IMR-90 (cell line): ENCODE data around the gene KCTD13. TPM values are rescaled to one million over a fixed set of nuclear protein-coding genes. Genes with fewer than 3 reads are reported as not detected.

ENCODE experiments used
- ATAC-seq: fragments of 200-7000 bp; cut with Tn5 transposase; 2 replicates; pipeline ENCODE4 v1.9.1; 2020; ENCODE audit warnings: low read depth, mild to moderate bottlenecking, moderate library complexity
- BruUV-seq: library from RNA; stranded (reverse); fragments of 400-500 nt; replicated peaks from 2 replicates; lab custom pipeline; 2021; lab: Mats Ljungman, UMichigan
- CTCF ChIA-PET: fragments of 300-600 bp; formaldehyde crosslinking; extraction: SDS; loops from one replicate; lab custom pipeline; 2021; ENCODE audit warnings: antibody characterized with exemption; lab: Yijun Ruan, JAX
- POLR2A ChIA-PET: fragments of 300-600 bp; sonication (Branson Sonifier 250); formaldehyde crosslinking; loops from one replicate; lab custom pipeline; 2022; ENCODE audit warnings: antibody characterized with exemption; ENCODE audit not compliant: unreplicated experiment; lab: Charles Lee
- DNase-seq: peaks from one replicate; pipeline ENCODE4 v3.0.0; 2013
- H2AFZ ChIP-seq: replicated peaks from 2 replicates; pipeline ENCODE3; 2013; ENCODE audit warnings: low read length, mild to moderate bottlenecking; ENCODE audit not compliant: poor library complexity
- H2AK5ac ChIP-seq: 2 replicates; pipeline ENCODE4 v1.6.1; 2013; ENCODE audit warnings: low read depth, low read length, inconsistent platforms
- H2AK9ac ChIP-seq: replicated peaks from 2 replicates; pipeline ENCODE3; 2013; ENCODE audit warnings: mild to moderate bottlenecking, low read depth, low read length, moderate library complexity; ENCODE audit not compliant: poor library complexity
- H2BK120ac ChIP-seq: 2 replicates; pipeline ENCODE4 v1.6.1; 2013; ENCODE audit warnings: low read depth, low read length, inconsistent platforms
- H2BK15ac ChIP-seq: 3 replicates; pipeline ENCODE4 v1.6.1; 2013; ENCODE audit warnings: low read depth, low read length, inconsistent platforms
- H2BK20ac ChIP-seq: 2 replicates; pipeline ENCODE4 v1.6.1; 2013; ENCODE audit warnings: low read depth, mild to moderate bottlenecking, inconsistent platforms, low read length, moderate library complexity
- H2BK5ac ChIP-seq: 2 replicates; pipeline ENCODE4 v1.6.1; 2013; ENCODE audit warnings: mild to moderate bottlenecking, low read depth, low read length, inconsistent platforms; ENCODE audit not compliant: poor library complexity, severe bottlenecking
- H3K14ac ChIP-seq: replicated peaks from 2 replicates; pipeline ENCODE4 v1.6.1; 2013; ENCODE audit warnings: low read depth, low read length, inconsistent platforms
- H3K18ac ChIP-seq: 2 replicates; pipeline ENCODE4 v1.6.1; 2013; ENCODE audit warnings: low read depth, low read length, control low read depth
- H3K23ac ChIP-seq: 2 replicates; pipeline ENCODE4 v1.6.1; 2013; ENCODE audit warnings: low read depth, low read length, inconsistent platforms
- H3K27ac ChIP-seq: 2 replicates; pipeline ENCODE4 v1.5.1; 2013; ENCODE audit warnings: mild to moderate bottlenecking, control low read depth, low read length; ENCODE audit not compliant: insufficient read depth
- H3K27me3 ChIP-seq: 2 replicates; pipeline ENCODE4 v1.6.1; 2013; ENCODE audit warnings: low read length; ENCODE audit not compliant: control insufficient read depth, insufficient read depth
- H3K36me3 ChIP-seq: 2 replicates; pipeline ENCODE4 v1.6.1; 2013; ENCODE audit warnings: low read length, mixed read lengths; ENCODE audit not compliant: control insufficient read depth, insufficient read depth
- H3K4ac ChIP-seq: 2 replicates; pipeline ENCODE4 v1.6.1; 2013; ENCODE audit warnings: low read depth, low read length, inconsistent platforms
- H3K4me1 ChIP-seq: 2 replicates; pipeline ENCODE4 v1.6.1; 2013; ENCODE audit warnings: low read length, mixed read lengths; ENCODE audit not compliant: control insufficient read depth, insufficient read depth
- H3K4me2 ChIP-seq: 2 replicates; pipeline ENCODE4 v1.6.1; 2013; ENCODE audit warnings: low read depth, mild to moderate bottlenecking, control low read depth, low read length, moderate library complexity
- H3K4me3 ChIP-seq: 2 replicates; pipeline ENCODE4 v1.5.1; 2013; ENCODE audit warnings: low read depth, mild to moderate bottlenecking, control low read depth, low read length, moderate library complexity; ENCODE audit not compliant: insufficient read depth
- H3K56ac ChIP-seq: 2 replicates; pipeline ENCODE4 v1.6.1; 2013; ENCODE audit warnings: low read length, inconsistent platforms; ENCODE audit not compliant: insufficient read depth; ENCODE audit errors: extremely low read depth
- H3K79me1 ChIP-seq, 2 experiments: 2 replicates each; pipeline ENCODE4 v1.6.1; 2013; ENCODE audit warnings: low read length in 2 of 2, inconsistent platforms in 1 of 2, low read depth in 1 of 2
- H3K9ac ChIP-seq: 2 replicates; pipeline ENCODE4 v1.6.1; 2013; ENCODE audit warnings: low read depth, low read length, control low read depth
- H3K9me1 ChIP-seq: 2 replicates; pipeline ENCODE4 v1.6.1; 2013; ENCODE audit warnings: low read length, inconsistent platforms; ENCODE audit not compliant: insufficient read depth
- H3K9me3 ChIP-seq: 2 replicates; pipeline ENCODE4 v1.6.1; 2013; ENCODE audit warnings: low read length; ENCODE audit not compliant: control insufficient read depth, insufficient read depth
- H4K20me1 ChIP-seq: 2 replicates; pipeline ENCODE4 v1.6.1; 2013; ENCODE audit warnings: low read length, inconsistent platforms; ENCODE audit not compliant: insufficient read depth
- H4K5ac ChIP-seq: 2 replicates; pipeline ENCODE4 v1.6.1; 2013; ENCODE audit warnings: mild to moderate bottlenecking, low read depth, low read length, control low read depth
- H4K8ac ChIP-seq, 2 experiments: 2 replicates each; pipeline ENCODE4 v1.6.1; 2013; ENCODE audit warnings: low read depth in 2 of 2, low read length in 2 of 2, control low read depth in 1 of 2, inconsistent platforms in 1 of 2
- H4K91ac ChIP-seq: 2 replicates; pipeline ENCODE4 v1.6.1; 2013; ENCODE audit warnings: low read depth, low read length, inconsistent platforms; ENCODE audit not compliant: insufficient read depth
- MAFK ChIP-seq: IDR thresholded peaks from 2 replicates; pipeline ENCODE4 v1.6.1; 2012; ENCODE audit warnings: low read depth, low read length, improper control_type of control experiment
- WGBS, 2 experiments: methylation state at CpG; one replicate each; pipeline versions ENCODE4 v1.1.5 to v1.1.7; 2013; ENCODE audit warnings: missing lambda C conversion rate in 2 of 2; ENCODE audit not compliant: insufficient read length in 1 of 2; ENCODE audit errors: extremely low coverage in 2 of 2; 5-methylcytosine and 5-hydroxymethylcytosine counted together
- dilution Hi-C: fragments of 300-500 bp; cut with HindIII; formaldehyde crosslinking; loops from one replicate; pipeline ENCODE4 v1.14.3; 2018; ENCODE audit warnings: low sequenced_read_pairs; ENCODE audit not compliant: unreplicated experiment
- in situ Hi-C: fragments of 300-500 bp; cut with MboI; formaldehyde crosslinking; loops from 3 replicates; pipeline ENCODE4 v1.14.3; 2019; ENCODE audit warnings: low sequenced_read_pairs, inconsistent platforms, mixed read lengths
- intact Hi-C: fragments of 100-400 bp; cut with micrococcal nuclease; formaldehyde crosslinking; loops from 2 replicates; pipeline ENCODE4 v1.10.0; 2022
- polyA plus RNA-seq, 3 experiments: library from polyadenylated mRNA; depleted of rRNA; stranded (reverse); fragments of >200 nt; gene quantifications; 2 replicates each; pipeline ENCODE4 v1.2.3, GENCODE V29; 2012; ENCODE audit warnings: low replicate concordance in 1 of 3
- total RNA-seq: library from RNA; depleted of rRNA; stranded (reverse); fragments of >200 nt; gene quantifications from 2 replicates; pipeline ENCODE4 v1.2.3, GENCODE V29; 2012

The KCTD13 gene
- total and polyA plus RNA-seq, 2 of the 4 experiments (the other 2 are of a cell fraction): 4.1 to 20.7 TPM

DNA sequence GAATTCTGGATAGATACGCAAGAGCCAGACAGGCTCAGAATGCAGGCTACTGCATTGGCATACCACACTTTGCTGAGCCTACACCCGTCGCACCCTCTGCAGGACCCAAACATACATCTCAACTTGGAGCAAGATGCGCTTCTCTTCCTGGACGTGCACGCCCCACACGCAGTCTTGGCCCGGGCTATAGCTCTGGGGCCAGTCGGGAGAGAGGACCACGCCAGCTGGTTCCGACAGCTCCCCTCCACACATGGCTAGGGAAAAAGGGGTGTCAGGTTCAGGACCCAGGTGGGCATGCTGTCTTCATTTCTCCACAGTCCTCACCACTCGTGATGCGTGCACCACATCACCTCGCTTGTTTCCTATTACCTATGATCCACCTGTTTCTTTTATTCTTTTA is 47.9 kb downstream of the KCTD13 start:
- peaks cover 3% of the 10 kb centered on the region; the same call in 1 of the 2 replicates for H4K20me1 ChIP-seq
- H3K18ac ChIP-seq: no peak overlapping the region
- no peak overlapping the region for H2BK5ac ChIP-seq
- H3K23ac ChIP-seq: no peak overlapping the region
- no CpG with 5 or more reads among the region's 14 CpGs for whole genome bisulfite sequencing, 2 experiments
- no peak overlapping the region for H3K56ac ChIP-seq
- H4K91ac ChIP-seq: no peak overlapping the region
- intact Hi-C loops: no loop called here
- dilution Hi-C loops: no loop called here
- no peak overlapping the region for H3K14ac ChIP-seq
- no peaks in the 10 kb centered on the region; the same call in 1 of the 2 replicates for H3K36me3 ChIP-seq
- no TSS peak for BruUV-seq
- ChIA-PET POLR2A (no interaction called here), CTCF (no interaction called here)
- H3K4me1 ChIP-seq: no peaks in the 10 kb centered on the region
- H2BK15ac ChIP-seq: no peak overlapping the region
- peaks cover 18% of the 10 kb centered on the region for H3K27me3 ChIP-seq
- H3K4ac ChIP-seq: no peak overlapping the region
- H3K9me1 ChIP-seq: no peaks in the 10 kb centered on the region
- H3K27ac ChIP-seq: no peak overlapping the region
- in situ Hi-C loops: no loop called here
- ATAC-seq (no peak), DNase-seq (no peak)
- no peak overlapping the region for H2AK5ac ChIP-seq
- no peak for TF ChIP-seq MAFK
- H4K8ac ChIP-seq: no peak overlapping the region
- H2AFZ ChIP-seq: no peak overlapping the region
- no peak overlapping the region for H3K4me2 ChIP-seq
- H2BK20ac ChIP-seq: no peak overlapping the region
- no peak overlapping the region for H3K9ac ChIP-seq
- no peak overlapping the region for H3K4me3 ChIP-seq
- H2BK120ac ChIP-seq: no peak overlapping the region
- peak overlapping the region; percentile 37 for H2AK9ac ChIP-seq
- no peaks in the 10 kb centered on the region for H3K9me3 ChIP-seq
- no peak overlapping the region for H4K5ac ChIP-seq
- no peaks in the 10 kb centered on the region for H3K79me1 ChIP-seq
